Endothelial cell of umbilical vein (primary cell): Measurements from ENCODE around the gene XAGE1B.

ENCODE experiments used
- CTCF ChIP-seq, 2 donors: IDR thresholded peaks; 1 replicate in 1 of 2; 2 replicates in 1 of 2; pipeline ENCODE4 v1.5.1; 2011; ENCODE audit warnings: low read length in 2 of 2, mild to moderate bottlenecking in 2 of 2, moderate library complexity in 2 of 2, control low read depth in 1 of 2, inconsistent platforms in 1 of 2, low read depth in 1 of 2; ENCODE audit not compliant: insufficient read depth in 1 of 2; ENCODE audit errors: extremely low read depth in 1 of 2
- EZH2 ChIP-seq: IDR thresholded peaks from 2 replicates; pipeline ENCODE4 v1.6.1; 2012; ENCODE audit warnings: borderline replicate concordance, low read depth, mild to moderate bottlenecking, moderate library complexity, low read length, inconsistent platforms; ENCODE audit not compliant: severe bottlenecking
- FOS ChIP-seq: IDR thresholded peaks from 2 replicates; pipeline ENCODE4 v1.6.1; 2011; ENCODE audit warnings: mild to moderate bottlenecking, low read length, moderate library complexity, borderline replicate concordance; ENCODE audit not compliant: insufficient read depth
- GATA2 ChIP-seq: IDR thresholded peaks from 2 replicates; pipeline ENCODE4 v1.7.0; 2011; ENCODE audit warnings: low read depth, mild to moderate bottlenecking, moderate library complexity, mixed read lengths, low read length; ENCODE audit not compliant: insufficient read length, insufficient read depth
- JUN ChIP-seq: IDR thresholded peaks from 2 replicates; pipeline ENCODE4 v1.6.1; 2011; ENCODE audit warnings: borderline replicate concordance, low read depth; ENCODE audit not compliant: insufficient read length, insufficient read depth
- MYC ChIP-seq: IDR thresholded peaks from one replicate; pipeline ENCODE4 v1.6.1; 2011; ENCODE audit warnings: mild to moderate bottlenecking, low read depth, low read length
- POLR2A ChIP-seq: IDR thresholded peaks from 2 replicates; pipeline ENCODE4 v1.6.1; 2012; ENCODE audit warnings: low read depth, mild to moderate bottlenecking, control low read depth, low read length
- POLR2AphosphoS5 ChIP-seq: IDR thresholded peaks from 2 replicates; pipeline ENCODE4 v1.6.1; 2012; ENCODE audit warnings: low read depth, mild to moderate bottlenecking, control low read depth, low read length, moderate library complexity; ENCODE audit not compliant: insufficient read depth
- TF ChIP-seq, protein P1 (sequence below): IDR thresholded peaks from 2 replicates; pipeline ENCODE4 v1.6.1; 2011; ENCODE audit not compliant: insufficient read depth, insufficient read length

DNA sequence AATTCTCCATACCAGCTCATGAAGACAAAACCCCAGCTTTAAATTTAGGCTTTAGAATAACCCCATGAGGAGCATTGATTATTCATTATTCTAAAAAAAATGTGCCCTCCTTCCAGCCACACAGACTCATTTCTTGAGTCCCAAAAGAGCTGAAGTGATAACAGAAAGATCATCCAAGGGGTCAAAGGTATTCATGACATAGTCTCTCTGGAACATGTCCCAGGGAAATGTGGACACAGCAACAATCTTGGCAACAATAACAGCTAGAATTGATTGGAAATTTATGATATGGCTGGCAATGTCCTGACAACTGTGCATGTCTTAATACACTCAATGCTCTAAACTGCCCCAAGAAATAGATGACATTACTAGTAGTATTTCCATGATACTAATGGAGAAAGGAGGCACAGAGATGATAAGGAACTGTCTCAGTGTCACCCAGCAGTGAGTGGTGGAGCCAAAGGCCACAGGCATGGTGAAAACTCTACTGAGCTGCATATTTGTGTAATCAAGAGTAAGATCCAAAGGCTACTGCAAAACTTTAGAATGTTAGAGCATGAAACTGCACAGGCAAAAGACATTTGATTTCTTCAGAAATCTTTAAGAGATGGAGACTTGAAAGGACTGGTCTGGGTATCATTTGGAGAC is 37.3 kb upstream of the XAGE1B start:
- TF ChIP-seq CTCF (IDR thresholded peaks at IDR 0.05; ENCODE audit: extremely low read depth in 1 of 2, insufficient read depth in 1 of 2, low read depth in 1 of 2, low read length in 2 of 2) (no peak), POLR2A (no peak), POLR2AphosphoS5 (no peak), MYC (no peak), EZH2 (no peak), FOS (no peak), JUN (no peak), GATA2 (no peak)
- TF ChIP-seq, protein P1, sequence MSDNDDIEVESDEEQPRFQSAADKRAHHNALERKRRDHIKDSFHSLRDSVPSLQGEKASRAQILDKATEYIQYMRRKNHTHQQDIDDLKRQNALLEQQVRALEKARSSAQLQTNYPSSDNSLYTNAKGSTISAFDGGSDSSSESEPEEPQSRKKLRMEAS: no peak
